Stimulated activated CD8-positive, alpha-beta memory T cell treated with anti-CD3 and anti-CD28 coated beads, Interleukin-12 subunit alpha, Interleukin-12 subunit beta, amount 100 ng/mL, for 4 hours (primary cell): ENCODE results near the gene KRT77.

Source experiments
- DNase-seq: peaks from one replicate; pipeline ENCODE4 v3.0.0-alpha.2; 2020; ENCODE audit warnings: low read depth

KRT77 gene

GRCh38 chr12:52691841-52692150 is 11.5 kb downstream of the KRT77 start:
- no peak for DNase-seq

GRCh38 chr12:52691076-52691840 is 12.1 kb downstream of the KRT77 start:
- DNase-seq, result peak; percentile 31

GRCh38 chr12:52690351-52691075 is 12.8 kb downstream of the KRT77 start:
- DNase-seq, result no peak

GRCh38 chr12:52689936-52690335 is 13.4 kb downstream of the KRT77 start:
- DNase-seq, result no peak

- no peak for DNase-seq
Observed at GRCh38 chr12:52689239-52689638, 14.1 kb downstream of the KRT77 start.

- no peak for DNase-seq
Observed at GRCh38 chr12:52688481-52688880, 14.8 kb downstream of the KRT77 start.

- DNase-seq, result no peak
Observed at GRCh38 chr12:52687497-52688385, 15.6 kb downstream of the KRT77 start.

GRCh38 chr12:52686756-52687487 is 16.4 kb downstream of the KRT77 start:
- no peak for DNase-seq

GRCh38 chr12:52686063-52686462 is 17.3 kb downstream of the KRT77 start:
- DNase-seq, result no peak

GRCh38 chr12:52685406-52685890 is 17.9 kb downstream of the KRT77 start:
- DNase-seq, result no peak

GRCh38 chr12:52684431-52684830 is 18.9 kb downstream of the KRT77 start:
- DNase-seq, result no peak

- no peak for DNase-seq
Observed at GRCh38 chr12:52683575-52684300, 19.6 kb downstream of the KRT77 start.

GRCh38 chr12:52682938-52683574 is 20.3 kb downstream of the KRT77 start:
- no peak for DNase-seq

- DNase-seq, result no peak
Observed at GRCh38 chr12:52682381-52682660, 21.0 kb downstream of the KRT77 start.

- no peak for DNase-seq
Observed at GRCh38 chr12:52681526-52682380, 21.6 kb downstream of the KRT77 start.

GRCh38 chr12:52680363-52680762 is 23.0 kb downstream of the KRT77 start, which contains the start of gene KRT1:
KRT1 (minus strand) TSS chr12:52680407; CDS start chr12:52680348, 59 bp downstream.
- no peak for DNase-seq

GRCh38 chr12:52679875-52680274 is 23.4 kb downstream of the KRT77 start:
- DNase-seq, result no peak

- DNase-seq, result no peak
Observed at GRCh38 chr12:52677671-52678070, 25.7 kb downstream of the KRT77 start.

- DNase-seq, result no peak
Observed at GRCh38 chr12:52677126-52677525, 26.2 kb downstream of the KRT77 start.

- DNase-seq, result no peak
Observed at GRCh38 chr12:52676163-52676562, 27.2 kb downstream of the KRT77 start.
